Measurements from ENCODE around the gene NUP85. TPM values are rescaled to one million over a fixed set of nuclear protein-coding genes. Genes with fewer than 3 reads are reported as not detected.

Gene NUP85
- 18.3 and 46.2 TPM in 2 replicates for total RNA-seq

GRCh38 chr17:75205037-75205792, at the start of gene NUP85:
Gene NUP85, plus strand, starts transcription at chr17:75205679. Its CDS starts 83 bp downstream, at chr17:75205762.

GRCh38 chr17:75182569-75183436, 22.7 kb upstream of the NUP85 start, which contains the start of gene SUMO2:
Gene SUMO2, minus strand, starts transcription at chr17:75182959. Its CDS starts 125 bp downstream, at chr17:75182834.

GRCh38 chr17:75261336-75262111, 56.0 kb downstream of the NUP85 start, which contains the start of the genes GGA3 and MRPS7:
Gene GGA3, minus strand, starts transcription at chr17:75261606. Its CDS starts 19 bp downstream, at chr17:75261587.
Gene MRPS7, plus strand, starts transcription at chr17:75261879. Its CDS starts 22 bp downstream, at chr17:75261901.

GRCh38 chr17:75270966-75271232, 65.4 kb downstream of the NUP85 start, which contains the start of gene MIF4GD:
Gene MIF4GD, minus strand, starts transcription at chr17:75271231. Its CDS starts 1,036 bp downstream, at chr17:75270195.

Other genes with a start within 250 kb of the NUP85 start
- 1.4 and 5.8 TPM in 2 replicates for gene HID1, start 232.9 kb upstream of the NUP85 start, total RNA-seq
- 17.5 and 25.1 TPM in 2 replicates for gene CDR2L, start 218.0 kb upstream of the NUP85 start, total RNA-seq
- 27.9 and 47.0 TPM in 2 replicates for gene MRPL58, start 193.0 kb upstream of the NUP85 start, total RNA-seq
- gene ATP5PD, start 158.7 kb upstream of the NUP85 start, total RNA-seq, result 332 and 359 TPM in 2 replicates
- 14.7 and 16.7 TPM in 2 replicates for gene KCTD2, start 158.5 kb upstream of the NUP85 start, total RNA-seq
- gene SLC16A5, start 117.7 kb upstream of the NUP85 start, total RNA-seq, result 3.3 and 6.2 TPM in 2 replicates
- 1.4 and 1.9 TPM in 2 replicates for gene ARMC7, start 95.7 kb upstream of the NUP85 start, total RNA-seq
- 31.3 and 51.0 TPM in 2 replicates for gene NT5C, start 73.9 kb upstream of the NUP85 start, total RNA-seq
- gene JPT1, start 51.2 kb upstream of the NUP85 start, total RNA-seq, result 60.3 and 215 TPM in 2 replicates
- 111 and 152 TPM in 2 replicates for gene SUMO2, start 22.7 kb upstream of the NUP85 start, total RNA-seq
- 6.8 and 11.5 TPM in 2 replicates for gene GGA3, start 55.9 kb downstream of the NUP85 start, total RNA-seq
- gene MRPS7, start 56.2 kb downstream of the NUP85 start, total RNA-seq, result 33.8 and 76.9 TPM in 2 replicates
- gene MIF4GD, start 65.6 kb downstream of the NUP85 start, total RNA-seq, result 6.9 and 7.3 TPM in 2 replicates
- gene SLC25A19, start 83.8 kb downstream of the NUP85 start, total RNA-seq, result 7.6 and 8.8 TPM in 2 replicates
- 77.8 and 79.2 TPM in 2 replicates for gene GRB2, start 200.0 kb downstream of the NUP85 start, total RNA-seq

Measured in regular cardiac myocyte (primary cell).